GM13976 (cell line): ENCODE data around the gene CACNA1H.

Experiments used
- DNase-seq: peaks from one replicate; pipeline ENCODE4 v3.0.0; 2012; ENCODE audit warnings: low spot score
- in situ Hi-C: fragments of 300-500 bp; cut with MboI; formaldehyde crosslinking; loops from one replicate; pipeline ENCODE4 v1.12.0; 2022; ENCODE audit warnings: low sequenced_read_pairs, mixed read lengths, inconsistent platforms; ENCODE audit not compliant: unreplicated experiment
- TF ChIP-seq, protein P1 (sequence below): IDR thresholded peaks from 2 replicates; pipeline ENCODE4 v1.5.1; 2012; ENCODE audit warnings: borderline replicate concordance, mild to moderate bottlenecking; ENCODE audit not compliant: insufficient read depth; ENCODE audit errors: extremely low read depth, missing control alignments, control extremely low read depth

CACNA1H gene

DNA sequence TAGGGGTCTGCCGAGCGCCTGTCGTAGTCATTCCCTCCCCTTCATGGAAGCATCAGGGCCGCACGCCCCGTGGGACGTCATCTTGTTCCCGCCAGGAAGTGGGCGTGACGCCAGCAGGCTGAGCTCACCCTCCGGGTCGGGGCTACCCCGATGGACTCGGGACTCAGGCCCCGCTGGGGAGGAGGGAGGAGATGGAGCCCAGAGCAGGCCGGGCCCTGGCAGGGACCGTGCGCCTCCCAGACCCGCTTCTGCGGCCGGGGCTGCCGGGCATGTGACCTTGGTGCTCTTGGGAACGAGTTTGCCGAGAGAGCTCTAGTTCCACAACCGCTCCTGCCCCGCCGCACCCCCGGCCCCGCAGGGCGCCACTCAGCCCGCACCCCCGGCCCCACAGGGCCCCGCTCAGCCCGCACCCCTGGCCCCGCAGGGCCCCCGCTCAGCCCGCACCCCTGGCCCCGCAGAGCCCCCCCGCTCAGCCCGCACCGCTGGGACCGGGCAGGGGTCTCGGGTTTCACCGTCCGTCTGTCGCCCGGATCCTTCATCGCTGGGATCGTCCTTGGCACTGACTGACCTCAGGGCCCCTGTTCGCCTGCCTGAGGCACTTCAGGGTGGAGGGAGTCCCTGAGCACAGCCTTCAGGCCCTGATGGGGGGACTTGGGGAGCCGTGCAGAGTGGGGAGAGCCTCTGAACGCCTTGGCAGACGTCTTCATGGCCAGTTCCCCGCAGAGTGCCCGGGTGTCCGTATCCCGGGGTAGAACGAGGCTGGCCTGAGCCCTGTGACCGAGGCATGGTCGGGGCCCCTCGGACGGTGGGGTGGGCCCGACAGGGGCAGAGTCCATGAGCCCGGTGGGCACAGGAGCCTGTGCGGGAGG lies 5.8 kb downstream of the CACNA1H start:
- TF ChIP-seq, protein P1, sequence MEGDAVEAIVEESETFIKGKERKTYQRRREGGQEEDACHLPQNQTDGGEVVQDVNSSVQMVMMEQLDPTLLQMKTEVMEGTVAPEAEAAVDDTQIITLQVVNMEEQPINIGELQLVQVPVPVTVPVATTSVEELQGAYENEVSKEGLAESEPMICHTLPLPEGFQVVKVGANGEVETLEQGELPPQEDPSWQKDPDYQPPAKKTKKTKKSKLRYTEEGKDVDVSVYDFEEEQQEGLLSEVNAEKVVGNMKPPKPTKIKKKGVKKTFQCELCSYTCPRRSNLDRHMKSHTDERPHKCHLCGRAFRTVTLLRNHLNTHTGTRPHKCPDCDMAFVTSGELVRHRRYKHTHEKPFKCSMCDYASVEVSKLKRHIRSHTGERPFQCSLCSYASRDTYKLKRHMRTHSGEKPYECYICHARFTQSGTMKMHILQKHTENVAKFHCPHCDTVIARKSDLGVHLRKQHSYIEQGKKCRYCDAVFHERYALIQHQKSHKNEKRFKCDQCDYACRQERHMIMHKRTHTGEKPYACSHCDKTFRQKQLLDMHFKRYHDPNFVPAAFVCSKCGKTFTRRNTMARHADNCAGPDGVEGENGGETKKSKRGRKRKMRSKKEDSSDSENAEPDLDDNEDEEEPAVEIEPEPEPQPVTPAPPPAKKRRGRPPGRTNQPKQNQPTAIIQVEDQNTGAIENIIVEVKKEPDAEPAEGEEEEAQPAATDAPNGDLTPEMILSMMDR: no peak
- in situ Hi-C loops: no loop called here
- DNase-seq: no peak

DNA sequence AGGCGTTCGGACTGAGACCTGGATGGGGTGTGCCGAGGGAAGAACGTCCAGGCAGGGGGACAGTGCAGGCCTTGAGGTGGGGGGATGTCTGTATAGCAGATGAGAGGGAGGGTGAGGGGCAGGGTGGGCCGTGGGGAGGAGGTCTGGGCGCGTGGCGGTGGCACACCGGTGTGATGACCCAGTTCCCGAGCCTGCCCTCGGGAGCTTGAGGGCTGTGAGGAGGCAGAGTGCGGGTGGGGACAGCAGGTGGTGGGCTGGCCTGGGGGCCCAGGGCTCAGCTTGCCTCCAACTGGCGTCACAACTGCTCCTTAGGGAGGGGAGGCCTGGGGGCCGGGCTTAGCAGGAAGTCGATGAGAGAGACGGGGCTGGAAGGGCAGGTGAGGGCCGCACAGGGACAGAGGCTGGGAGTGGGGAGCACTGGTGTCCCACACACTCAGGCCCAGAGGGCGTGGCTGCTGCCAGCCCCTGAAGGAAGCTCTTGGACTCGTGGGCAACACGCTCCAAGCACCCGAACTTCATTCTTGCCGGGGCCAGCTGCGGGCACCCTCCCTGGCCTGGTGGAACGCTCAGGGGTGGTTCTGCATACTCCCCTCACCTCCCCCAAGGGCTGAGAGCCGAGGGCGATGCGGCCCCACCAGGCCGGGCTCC lies 6.5 kb downstream of the CACNA1H start:
- TF ChIP-seq, protein P1: no peak

GRCh38 chr16:1159973-1160772 lies 7.3 kb downstream of the CACNA1H start:
- TF ChIP-seq, protein P1: no peak
- in situ Hi-C loops: no loop called here
- DNase-seq: no peak

More for the DNA sequence above, 6.5 kb downstream of the CACNA1H start:
- no peak for DNase-seq
- in situ Hi-C loops: no loop called here

DNA sequence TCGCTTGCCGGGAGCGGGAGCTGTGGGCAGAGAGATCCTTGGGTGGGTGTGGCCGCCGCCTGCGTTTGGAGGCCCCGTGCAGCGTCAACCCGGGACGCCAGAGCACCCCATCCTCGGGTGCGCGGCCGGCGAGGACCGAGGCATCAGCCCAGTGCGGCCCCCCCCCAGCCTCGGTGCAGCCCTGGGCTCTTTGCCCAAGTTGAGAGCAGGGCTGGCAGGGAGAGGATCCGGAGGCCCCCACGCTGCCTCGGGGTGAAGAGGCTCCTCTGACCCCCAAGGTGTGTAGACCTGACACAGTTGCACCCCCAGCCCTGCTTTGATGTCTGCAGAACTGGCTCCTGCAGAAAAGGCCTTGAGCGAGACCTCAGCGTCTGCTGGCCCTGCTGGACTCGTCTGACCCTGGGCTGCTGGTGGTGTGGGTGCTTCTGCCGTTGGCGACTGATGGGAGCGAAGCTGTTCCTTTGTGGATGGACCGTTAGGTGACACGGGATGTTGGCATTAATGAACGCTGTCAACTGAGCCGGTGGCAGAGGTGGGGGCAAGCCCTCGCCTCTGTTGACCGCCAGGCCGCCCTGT lies 8.0 kb downstream of the CACNA1H start:
- TF ChIP-seq, protein P1: no peak
- in situ Hi-C loops: no loop called here
- no peak for DNase-seq

- TF ChIP-seq, protein P1: no peak
- DNase-seq: no peak
- in situ Hi-C loops: no loop called here
Measured at GRCh38 chr16:1162701-1163566, 10.0 kb downstream of the CACNA1H start.

GRCh38 chr16:1163567-1164055 lies 10.7 kb downstream of the CACNA1H start:
- DNase-seq: no peak
- TF ChIP-seq, protein P1: no peak
- in situ Hi-C loops: no loop called here
